B cell (primary cell): ENCODE data around the gene STEAP1. TPM values are rescaled to one million over a fixed set of nuclear protein-coding genes. Genes with fewer than 3 reads are reported as not detected.

Experiments
- ATAC-seq: fragments of 200-7000 bp; cut with Tn5 transposase; one replicate; pipeline ENCODE4 v1.10.0; 2021; ENCODE audit warnings: low read depth, mild to moderate bottlenecking, moderate number of reproducible peaks, moderate library complexity
- CTCF ChIA-PET: fragments of 350-600 bp; sonication (Branson Sonifier 250); formaldehyde crosslinking; loops from one replicate; lab custom pipeline; 2021; ENCODE audit warnings: antibody characterized with exemption, inconsistent platforms; lab: Charles Lee
- POLR2A ChIA-PET: fragments of 350-600 bp; sonication (Branson Sonifier 250); formaldehyde crosslinking; loops from one replicate; lab custom pipeline; 2021; ENCODE audit warnings: antibody characterized with exemption; lab: Charles Lee
- DNase-seq: peaks from one replicate; pipeline ENCODE4 v3.0.0; 2013
- H2AFZ ChIP-seq: 2 replicates; pipeline ENCODE4 v1.6.1; 2012; ENCODE audit warnings: mild to moderate bottlenecking, low read depth, low read length; ENCODE audit not compliant: insufficient read depth, poor library complexity, severe bottlenecking
- H3K27ac ChIP-seq, 2 donors: 1 replicate in 1 of 2; 2 replicates in 1 of 2; pipeline ENCODE4 v1.5.1; 2012 to 2013; ENCODE audit warnings: low read length in 2 of 2, mild to moderate bottlenecking in 2 of 2, moderate library complexity in 1 of 2
- H3K27me3 ChIP-seq, 4 experiments: fragments of 200-600 bp in 1 of 4; sonication (generic) in 1 of 4; replicated peaks in 1 of 4; 1 replicate in 2 of 4; 2 replicates in 2 of 4; pipeline versions ENCODE4 v1.6.1 to v1.7.0; 2013 to 2016; ENCODE audit warnings: low read length in 3 of 4, mild to moderate bottlenecking in 2 of 4, mixed read lengths in 1 of 4, moderate library complexity in 1 of 4; ENCODE audit not compliant: insufficient read depth in 4 of 4, control insufficient read depth in 3 of 4; ENCODE audit errors: control extremely low read depth in 1 of 4
- H3K36me3 ChIP-seq, 2 experiments: replicated peaks in 1 of 2; 1 replicate in 1 of 2; 2 replicates in 1 of 2; pipeline versions ENCODE4 v1.6.1 to v1.7.1; 2013; ENCODE audit warnings: low read length in 1 of 2; ENCODE audit not compliant: insufficient read depth in 2 of 2, control insufficient read depth in 1 of 2; ENCODE audit errors: control extremely low read depth in 1 of 2, extremely low read depth in 1 of 2
- H3K4me1 ChIP-seq, 2 donors: fragments of 200-600 bp in 1 of 2; sonication (generic) in 1 of 2; 1 replicate in 1 of 2; 2 replicates in 1 of 2; pipeline versions ENCODE4 v1.5.1 to v1.6.1; 2013 to 2017; ENCODE audit warnings: low read length in 2 of 2; ENCODE audit not compliant: control insufficient read depth in 2 of 2, insufficient read depth in 2 of 2
- H3K4me2 ChIP-seq: replicated peaks from 2 replicates; pipeline ENCODE3; 2012; ENCODE audit warnings: mild to moderate bottlenecking, low read depth, low read length; ENCODE audit not compliant: poor library complexity, severe bottlenecking
- H3K4me3 ChIP-seq, 5 experiments: fragments of 200-600 bp in 1 of 5; sonication (generic) in 1 of 5; 1 replicate in 3 of 5; 2 replicates in 2 of 5; pipeline versions ENCODE4 v1.5.1 to v1.7.0; 2011 to 2016; ENCODE audit warnings: low read length in 4 of 5, mild to moderate bottlenecking in 4 of 5, low read depth in 2 of 5, control low read depth in 1 of 5, moderate library complexity in 1 of 5; ENCODE audit not compliant: insufficient read depth in 1 of 5; ENCODE audit errors: control extremely low read depth in 1 of 5, extremely low read depth in 1 of 5
- H3K79me2 ChIP-seq: fragments of 200-600 bp; sonication (generic); one replicate; pipeline ENCODE4 v1.6.0; 2016; ENCODE audit warnings: low read length; ENCODE audit not compliant: control insufficient read depth, insufficient read depth
- H3K9ac ChIP-seq: fragments of 200-600 bp; sonication (generic); 2 replicates; pipeline ENCODE4 v1.6.1; 2017; ENCODE audit warnings: mild to moderate bottlenecking, low read length, moderate library complexity
- H3K9me3 ChIP-seq, 3 donors: one replicate each; pipeline versions ENCODE4 v1.6.1 to v1.7.1; 2013; ENCODE audit warnings: low read length in 2 of 3; ENCODE audit not compliant: control insufficient read depth in 2 of 3, insufficient read depth in 1 of 3; ENCODE audit errors: control extremely low read depth in 1 of 3
- H4K20me1 ChIP-seq: 2 replicates; pipeline ENCODE4 v1.6.0; 2012; ENCODE audit warnings: mild to moderate bottlenecking, low read length; ENCODE audit not compliant: insufficient read depth, control insufficient read depth, poor library complexity, severe bottlenecking
- H3K27ac Mint-ChIP-seq: one replicate; pipeline ENCODE4 v1.8.0; 2021; ENCODE audit warnings: mixed read lengths
- H3K27me3 Mint-ChIP-seq: one replicate; pipeline ENCODE4 v1.8.0; 2021; ENCODE audit warnings: mixed read lengths
- H3K4me1 Mint-ChIP-seq: one replicate; pipeline ENCODE4 v1.8.0; 2021; ENCODE audit warnings: mixed read lengths
- H3K4me3 Mint-ChIP-seq: one replicate; pipeline ENCODE4 v1.8.0; 2021; ENCODE audit warnings: mixed read lengths
- H3K9me3 Mint-ChIP-seq: one replicate; pipeline ENCODE4 v1.8.0; 2022; ENCODE audit warnings: mixed read lengths; ENCODE audit not compliant: insufficient read depth
- CTCF ChIP-seq: fragments of 200-600 bp; IDR thresholded peaks from one replicate; pipeline ENCODE4 v1.8.0; 2022; ENCODE audit warnings: antibody characterized with exemption, mild to moderate bottlenecking
- EZH2 ChIP-seq: IDR thresholded peaks from 2 replicates; pipeline ENCODE4 v1.6.1; 2012; ENCODE audit warnings: borderline replicate concordance, low read depth, mild to moderate bottlenecking, moderate library complexity, low read length; ENCODE audit not compliant: insufficient read depth, poor library complexity, severe bottlenecking
- WGBS: methylation state at CpG from one replicate; pipeline ENCODE4 v1.1.5; 2013; ENCODE audit warnings: missing lambda C conversion rate; ENCODE audit not compliant: insufficient coverage; 5-methylcytosine and 5-hydroxymethylcytosine counted together
- intact Hi-C: fragments of 100-400 bp; cut with micrococcal nuclease; formaldehyde crosslinking; loops from one replicate; pipeline ENCODE4 v1.10.0; 2022
- polyA plus RNA-seq: library from polyadenylated mRNA; depleted of rRNA; stranded (reverse); fragments of >200 nt; gene quantifications from 2 replicates; pipeline ENCODE4 v1.2.3, GENCODE V29; 2012
- total RNA-seq, 2 donors: library from RNA; stranded (reverse); fragments of 120-200 nt in 1 of 2; gene quantifications; 1 replicate in 1 of 2; 2 replicates in 1 of 2; pipeline versions ENCODE4 v1.2.3 to v1.2.4, GENCODE V29; 2013 to 2022

The STEAP1 gene
- total and polyA plus RNA-seq, 2 donors (not counting 1 experiment from before 2014, with no cell fraction given), result not detected

DNA sequence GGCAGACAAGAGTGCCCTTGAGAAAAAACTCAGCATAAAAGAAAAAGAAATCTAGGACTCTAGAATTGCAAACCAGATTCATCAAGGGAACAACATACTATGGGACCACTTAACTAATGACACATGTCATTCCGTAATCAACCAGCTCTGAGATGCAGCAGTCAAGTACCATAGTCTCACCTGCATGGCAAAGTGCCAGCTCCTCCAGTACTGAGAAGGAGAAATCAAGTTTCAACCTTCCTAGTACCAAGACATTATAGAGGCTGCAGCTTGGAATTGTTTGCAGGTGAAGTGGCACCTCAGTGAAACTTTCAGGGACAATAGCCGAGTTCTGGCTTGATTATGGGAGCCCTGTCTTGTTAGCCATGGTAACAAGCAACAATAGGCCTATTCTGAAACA is 11.5 kb downstream of the STEAP1 start:
- Mint-ChIP-seq H3K4me3 (no peak overlapping the region), H3K4me1 (no peaks in the 10 kb centered on the region), H3K9me3 (no peaks in the 10 kb centered on the region), H3K27me3 (peaks cover 12% of the 10 kb centered on the region), H3K27ac (no peak overlapping the region)
- Histone ChIP-seq H3K4me2 (no peak overlapping the region), H4K20me1 (no peaks in the 10 kb centered on the region), H3K4me1 (no peaks in the 10 kb centered on the region), H2AFZ (no peak overlapping the region), H3K27me3 (peaks cover 0 to 2% (median 0%) of the 10 kb centered on the region in 4 experiments), H3K9me3 (no peaks in the 10 kb centered on the region), H3K79me2 (no peaks in the 10 kb centered on the region), H3K9ac (no peak overlapping the region), H3K36me3 (no peaks in the 10 kb centered on the region), H3K27ac (no peak overlapping the region), H3K4me3 (no peak overlapping the region)
- no CpG with 5 or more reads among the region's 2 CpGs for WGBS
- POLR2A ChIA-PET, result no interaction called here
- DNase-seq (no peak), ATAC-seq (no peak)
- CTCF ChIA-PET, result interaction anchor here (2.8 kb wide), 1 partner anchor 12 kb away, joined by 10 read pairs; the partner anchor contains the start of gene STEAP1
- no peak for TF ChIP-seq CTCF
- no peak for TF ChIP-seq EZH2
- intact Hi-C loops, result no loop called here

- intact Hi-C loops, result no loop called here
- CTCF ChIA-PET, result interaction anchor here (2.8 kb wide), 1 partner anchor 12 kb away, joined by 10 read pairs; the partner anchor contains the start of gene STEAP1
Measured at GRCh38 chr7:90166153-90166552, 11.9 kb downstream of the STEAP1 start.

More at GRCh38 chr7:90166153-90166552, 11.9 kb downstream of the STEAP1 start:
- DNase-seq (no peak), ATAC-seq (no peak)
- no peaks in the 10 kb centered on the region for H3K36me3 ChIP-seq
- H3K4me2 ChIP-seq, result no peak overlapping the region
- no peak overlapping the region for H3K27ac ChIP-seq
- H2AFZ ChIP-seq, result no peak overlapping the region
- TF ChIP-seq EZH2 (no peak), CTCF (no peak)
- H3K9me3 Mint-ChIP-seq, result no peaks in the 10 kb centered on the region
- no peaks in the 10 kb centered on the region for H3K4me1 Mint-ChIP-seq
- no peak overlapping the region for H3K4me3 ChIP-seq
- peaks cover 15% of the 10 kb centered on the region for H3K27me3 Mint-ChIP-seq
- POLR2A ChIA-PET, result no interaction called here
- no peak overlapping the region for H3K9ac ChIP-seq
- no peaks in the 10 kb centered on the region for H3K79me2 ChIP-seq
- H3K9me3 ChIP-seq, result no peaks in the 10 kb centered on the region
- H3K4me3 Mint-ChIP-seq, result no peak overlapping the region
- no peaks in the 10 kb centered on the region for H4K20me1 ChIP-seq
- no peak overlapping the region for H3K27ac Mint-ChIP-seq
- WGBS, result 94% methylated on average over 2 of the region's 3 CpGs
- H3K27me3 ChIP-seq, result peaks cover 0 to 2% (median 0%) of the 10 kb centered on the region in 4 experiments
- no peaks in the 10 kb centered on the region for H3K4me1 ChIP-seq
